ENCODE measurements around the gene OR51B5.
A peak's percentile ranks its signal among the peaks of the same experiment; 100 is the strongest.
"Not testable (repeated sequence)": the region's sequence is repeated elsewhere in the genome, so short reads cannot be mapped to it uniquely, and the experiment has no call there.

DNA sequence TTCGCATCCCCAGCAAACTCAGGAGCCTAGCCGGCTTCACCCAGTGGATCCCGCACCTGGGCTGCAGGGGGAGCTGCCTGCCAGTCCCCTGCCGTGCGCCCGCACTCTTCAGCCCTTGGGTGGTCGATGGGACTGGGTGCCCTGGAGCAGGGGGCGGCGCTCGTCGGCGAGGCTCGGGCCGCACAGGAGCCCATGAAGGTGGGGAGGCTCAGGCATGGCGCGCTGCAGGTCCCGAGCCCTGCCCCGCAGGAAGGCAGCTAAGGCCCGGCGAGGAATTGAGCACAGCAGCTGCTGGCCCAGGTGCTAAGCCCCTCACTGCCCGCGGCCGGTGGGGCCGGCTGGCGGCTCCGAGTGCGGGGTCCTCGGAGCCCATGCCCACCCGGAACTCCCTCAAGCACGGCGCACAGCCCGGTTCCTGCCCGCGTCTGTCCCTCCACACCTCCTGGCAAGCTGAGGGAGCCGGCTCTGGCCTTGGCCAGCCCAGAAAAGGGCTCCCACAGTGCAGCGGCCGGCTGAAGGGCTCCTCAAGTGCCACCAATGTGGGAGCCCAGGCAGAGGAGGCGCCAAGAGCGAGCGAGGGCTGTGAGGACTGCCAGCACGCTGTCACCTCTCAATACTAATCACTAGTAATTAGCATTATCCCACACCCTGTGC lies 48.9 kb downstream of the OR51B5 start:
- TF ChIP-seq, protein P1, sequence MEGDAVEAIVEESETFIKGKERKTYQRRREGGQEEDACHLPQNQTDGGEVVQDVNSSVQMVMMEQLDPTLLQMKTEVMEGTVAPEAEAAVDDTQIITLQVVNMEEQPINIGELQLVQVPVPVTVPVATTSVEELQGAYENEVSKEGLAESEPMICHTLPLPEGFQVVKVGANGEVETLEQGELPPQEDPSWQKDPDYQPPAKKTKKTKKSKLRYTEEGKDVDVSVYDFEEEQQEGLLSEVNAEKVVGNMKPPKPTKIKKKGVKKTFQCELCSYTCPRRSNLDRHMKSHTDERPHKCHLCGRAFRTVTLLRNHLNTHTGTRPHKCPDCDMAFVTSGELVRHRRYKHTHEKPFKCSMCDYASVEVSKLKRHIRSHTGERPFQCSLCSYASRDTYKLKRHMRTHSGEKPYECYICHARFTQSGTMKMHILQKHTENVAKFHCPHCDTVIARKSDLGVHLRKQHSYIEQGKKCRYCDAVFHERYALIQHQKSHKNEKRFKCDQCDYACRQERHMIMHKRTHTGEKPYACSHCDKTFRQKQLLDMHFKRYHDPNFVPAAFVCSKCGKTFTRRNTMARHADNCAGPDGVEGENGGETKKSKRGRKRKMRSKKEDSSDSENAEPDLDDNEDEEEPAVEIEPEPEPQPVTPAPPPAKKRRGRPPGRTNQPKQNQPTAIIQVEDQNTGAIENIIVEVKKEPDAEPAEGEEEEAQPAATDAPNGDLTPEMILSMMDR (conservative IDR thresholded peaks at IDR 0.05; ENCODE audit: low read depth in 2 of 2) = peak; percentile 7 to 51; a peak in 2 of 4 replicates
- TF ChIP-seq EZH2 (IDR thresholded peaks at IDR 0.05; ENCODE audit: low read depth, unreplicated experiment); ZNF331 (CRISPR knock-in tag; IDR thresholded peaks at IDR 0.05; ENCODE audit: low read depth); POLR2AphosphoS5 (IDR thresholded peaks at IDR 0.05; ENCODE audit: low read depth); EZH2phosphoT487 (IDR thresholded peaks at IDR 0.05; ENCODE audit: unreplicated experiment): not testable (repeated sequence)
